Daoy (cell line): ENCODE measurements around the gene EPB41L2. TPM values are rescaled to one million over a fixed set of nuclear protein-coding genes. Genes with fewer than 3 reads are reported as not detected.
A peak's percentile ranks its signal among the peaks of the same experiment; 100 is the strongest.
"Not testable (repeated sequence)": the region's sequence is repeated elsewhere in the genome, so short reads cannot be mapped to it uniquely, and the experiment has no call there.

Source experiments
- DNase-seq: peaks from one replicate; pipeline ENCODE4 v3.0.0-alpha.2; 2015; ENCODE audit warnings: low read depth
- total RNA-seq: library from RNA; depleted of rRNA; stranded (reverse); fragments of >200 nt; shearing (Covaris generic); gene quantifications from 2 replicates; pipeline ENCODE4 v1.2.3, GENCODE V29; 2014

EPB41L2 gene
- total RNA-seq, 1 experiment from 2014 or later = 14.1 TPM

DNA sequence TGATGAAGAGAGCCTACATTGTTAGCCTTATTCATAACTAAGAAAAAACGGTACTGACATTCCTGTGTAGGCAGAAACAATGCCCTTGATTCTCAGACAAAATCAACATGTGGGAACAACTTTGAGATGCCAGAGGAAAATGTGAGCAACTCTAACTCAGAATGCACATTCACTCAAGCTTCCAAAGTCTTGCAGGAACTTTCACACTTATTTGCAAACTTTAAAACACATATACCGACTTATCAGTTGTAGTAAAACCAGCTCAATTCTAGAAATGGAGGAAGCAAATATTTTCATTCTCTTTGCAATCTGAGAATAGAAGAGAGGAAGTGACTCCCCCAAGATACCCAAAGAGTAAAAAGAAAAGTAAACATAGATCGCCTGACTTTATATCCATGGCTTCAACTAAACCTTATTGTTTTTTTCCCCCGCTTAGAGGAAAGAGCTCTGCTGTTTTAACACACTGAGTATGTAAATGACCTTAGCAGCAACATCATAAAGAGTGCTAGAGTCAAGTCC is 117.6 kb downstream of the EPB41L2 start:
- no peak for DNase-seq

- no peak for DNase-seq
These were observed 118.6 kb downstream of the EPB41L2 start for GRCh38 chr6:130944486-130944885.

- no peak for DNase-seq
These were observed 119.3 kb downstream of the EPB41L2 start for GRCh38 chr6:130943738-130944137.

DNA sequence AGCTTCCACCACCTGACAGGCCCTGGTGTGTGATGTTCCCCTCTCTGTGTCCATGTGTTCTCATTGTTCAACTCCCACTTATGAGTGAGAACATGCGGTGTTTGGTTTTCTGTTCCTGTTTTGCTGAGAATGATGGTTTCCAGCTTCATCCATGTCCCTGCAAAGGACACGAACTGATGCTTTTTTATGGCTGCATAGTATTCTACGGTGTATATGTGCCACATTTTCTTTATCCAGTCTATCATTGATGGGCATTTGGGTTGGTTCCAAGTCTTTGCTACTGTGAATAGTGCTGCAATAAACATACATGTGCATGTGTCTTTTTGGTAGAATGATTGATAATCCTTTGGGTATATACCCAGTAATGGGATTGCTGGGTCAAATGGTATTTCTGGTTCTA is 120.3 kb downstream of the EPB41L2 start:
- not testable (repeated sequence) for DNase-seq

- DNase-seq = peak; percentile 13
These were observed 125.0 kb downstream of the EPB41L2 start for GRCh38 chr6:130937942-130938604.

- DNase-seq = no peak
These were observed 126.1 kb downstream of the EPB41L2 start for GRCh38 chr6:130936933-130937332.

GRCh38 chr6:130935978-130936377 is 127.1 kb downstream of the EPB41L2 start:
- DNase-seq = no peak

DNA sequence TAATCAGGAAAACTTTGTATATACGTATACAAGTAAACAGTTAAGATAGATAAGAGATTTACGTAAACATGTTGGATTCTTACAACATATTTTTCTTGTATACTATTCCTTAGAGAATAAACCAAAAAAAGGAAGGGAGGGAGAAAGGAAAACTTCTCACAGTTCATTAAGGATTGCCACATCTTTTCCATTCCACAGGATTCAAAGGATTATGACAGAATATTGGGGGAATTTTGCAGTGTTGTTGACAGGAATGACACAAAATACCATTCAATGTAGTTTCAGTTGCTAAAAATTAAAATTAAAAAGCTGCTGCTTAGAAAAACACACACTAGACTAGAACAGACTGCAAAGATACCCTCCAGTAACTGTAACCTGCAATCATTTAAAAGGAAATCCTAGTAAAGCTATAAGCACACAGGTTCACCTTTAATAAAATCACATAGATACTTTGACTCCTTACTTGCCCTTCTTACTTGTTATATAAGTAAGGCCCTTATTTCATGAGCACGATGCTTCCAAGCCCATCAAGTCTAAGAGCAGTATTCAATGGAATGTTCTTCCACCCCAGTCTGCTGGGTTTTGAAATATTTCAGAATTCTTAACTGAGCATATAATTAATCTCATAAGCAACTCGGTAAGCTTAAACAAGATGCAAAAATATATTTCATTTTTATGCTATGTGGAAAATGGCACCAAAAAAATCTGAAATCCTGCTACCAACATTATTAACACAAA is 128.0 kb downstream of the EPB41L2 start:
- DNase-seq = no peak

DNA sequence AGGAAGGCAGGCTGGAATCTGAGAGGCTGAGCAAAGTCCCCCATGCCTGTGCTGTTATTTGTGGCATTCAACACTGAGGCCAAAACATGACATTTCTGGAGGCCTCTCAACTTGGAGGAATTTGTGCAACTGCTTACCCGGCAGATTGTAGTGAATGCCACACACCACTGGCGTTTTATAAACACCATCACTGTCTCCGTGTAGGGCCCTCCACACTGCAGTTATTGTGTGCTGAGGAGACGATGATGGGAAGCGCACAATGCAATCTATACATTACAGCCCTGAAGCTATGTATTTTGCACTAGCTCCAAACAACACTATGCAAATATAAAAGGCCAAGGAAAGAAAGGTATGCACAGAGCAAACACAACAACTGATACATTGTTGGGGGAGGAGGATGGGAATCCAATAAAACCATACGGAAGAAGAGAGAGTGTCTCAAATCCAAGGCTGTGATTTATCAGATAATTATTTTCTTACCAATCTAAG is 129.3 kb downstream of the EPB41L2 start:
- no peak for DNase-seq

DNA sequence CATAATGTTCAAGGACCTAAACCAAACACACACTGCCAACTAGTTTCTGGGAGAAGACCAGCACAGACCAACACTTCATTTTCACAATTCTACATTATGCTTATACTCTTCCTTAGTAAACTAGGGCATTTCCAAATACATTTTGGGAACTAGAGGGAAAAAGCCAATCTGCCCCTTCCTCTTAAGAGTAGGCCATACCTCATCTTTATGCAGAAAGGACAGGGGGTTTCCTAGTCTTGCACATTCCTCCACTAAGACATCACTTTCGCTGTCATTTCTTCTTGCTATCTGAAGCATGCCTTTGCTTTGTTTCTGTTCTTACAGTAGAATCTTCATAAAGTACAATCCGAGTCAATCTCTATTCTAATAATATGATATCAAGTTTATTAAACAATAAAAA is 130.1 kb downstream of the EPB41L2 start:
- DNase-seq = no peak

GRCh38 chr6:130932438-130932837 is 130.6 kb downstream of the EPB41L2 start:
- no peak for DNase-seq

GRCh38 chr6:130931683-130932082 is 131.4 kb downstream of the EPB41L2 start:
- DNase-seq = no peak

GRCh38 chr6:130929036-130929678 is 133.9 kb downstream of the EPB41L2 start:
- DNase-seq = no peak

GRCh38 chr6:130928158-130928912 is 134.7 kb downstream of the EPB41L2 start:
- no peak for DNase-seq

DNA sequence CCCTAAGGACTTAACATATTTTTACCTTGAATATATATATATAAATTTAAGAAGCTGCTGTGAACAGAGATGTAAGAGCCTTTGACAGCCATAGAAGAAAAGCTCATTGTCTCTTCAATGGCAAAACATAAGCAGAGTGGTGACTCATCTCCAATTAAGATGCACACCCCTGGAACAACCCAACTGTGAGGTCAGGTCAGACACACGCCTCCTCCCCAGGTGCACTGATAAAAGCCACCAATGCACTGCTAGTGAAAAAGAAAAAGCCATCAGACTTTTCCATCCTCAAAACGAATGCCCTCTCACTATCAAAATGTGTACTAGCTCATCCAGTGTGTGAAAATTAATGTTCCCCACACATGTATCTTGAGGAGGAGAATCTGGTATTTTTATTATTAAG is 135.7 kb downstream of the EPB41L2 start:
- peak; percentile 29 for DNase-seq

DNA sequence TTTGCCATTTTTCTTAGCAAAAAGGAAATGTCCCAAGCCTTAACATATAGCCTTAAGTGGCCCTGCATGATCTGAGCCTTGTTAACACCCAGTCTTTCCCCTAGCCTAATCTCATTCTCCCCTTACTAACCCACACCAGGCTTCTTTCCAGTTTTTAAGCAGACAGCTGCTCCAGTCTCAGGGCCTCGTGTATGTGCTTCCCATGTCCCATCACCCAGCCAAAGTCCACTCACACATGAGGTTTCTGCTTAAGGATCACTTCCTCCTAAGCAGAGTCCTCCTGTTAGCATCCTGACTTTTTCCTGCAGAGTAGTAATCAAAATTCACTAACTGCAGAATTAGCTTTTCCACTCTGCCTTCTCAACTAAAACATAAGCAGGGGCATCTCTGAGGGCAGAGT is 139.7 kb downstream of the EPB41L2 start:
- no peak for DNase-seq

GRCh38 chr6:130922922-130923321 is 140.1 kb downstream of the EPB41L2 start:
- no peak for DNase-seq

DNA sequence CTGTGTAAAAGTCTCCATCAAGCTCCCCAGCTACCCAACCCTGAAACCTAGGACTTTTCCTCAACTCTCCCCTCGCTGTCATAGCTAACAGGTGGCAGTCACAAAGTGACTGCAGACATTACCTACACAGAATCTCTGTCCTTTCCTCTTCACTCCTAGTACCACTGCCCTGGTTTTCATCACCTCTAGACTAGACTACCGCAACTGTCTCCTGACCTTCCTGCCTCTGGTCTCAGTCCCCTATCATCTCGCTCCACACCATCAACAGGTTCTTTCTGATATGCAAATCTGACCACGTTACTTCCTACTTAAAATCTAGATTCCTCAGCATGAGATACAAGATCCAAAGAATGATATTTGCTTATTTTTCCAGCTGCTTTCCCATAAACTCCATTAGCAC is 142.1 kb downstream of the EPB41L2 start:
- no peak for DNase-seq

DNA sequence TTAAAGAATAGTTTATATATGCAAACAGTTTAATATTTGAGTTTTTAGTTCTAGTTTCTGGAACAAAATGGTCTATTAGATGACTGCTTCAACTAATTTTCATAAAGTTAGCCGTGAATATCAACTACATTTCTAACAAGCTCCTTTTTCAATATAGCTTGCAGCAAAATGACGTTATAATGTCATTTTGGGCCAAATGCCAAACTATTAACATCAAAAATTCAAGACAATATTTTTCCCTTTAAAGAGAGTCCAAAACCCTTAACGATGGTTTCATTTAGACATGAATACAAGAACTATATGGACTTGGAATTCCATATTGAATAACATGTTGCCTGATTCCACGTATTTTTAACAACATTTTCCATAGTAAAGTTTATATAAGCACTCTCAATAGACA is 144.9 kb downstream of the EPB41L2 start:
- no peak for DNase-seq

- not testable (repeated sequence) for DNase-seq
These were observed 147.4 kb downstream of the EPB41L2 start for GRCh38 chr6:130915606-130916005.

DNA sequence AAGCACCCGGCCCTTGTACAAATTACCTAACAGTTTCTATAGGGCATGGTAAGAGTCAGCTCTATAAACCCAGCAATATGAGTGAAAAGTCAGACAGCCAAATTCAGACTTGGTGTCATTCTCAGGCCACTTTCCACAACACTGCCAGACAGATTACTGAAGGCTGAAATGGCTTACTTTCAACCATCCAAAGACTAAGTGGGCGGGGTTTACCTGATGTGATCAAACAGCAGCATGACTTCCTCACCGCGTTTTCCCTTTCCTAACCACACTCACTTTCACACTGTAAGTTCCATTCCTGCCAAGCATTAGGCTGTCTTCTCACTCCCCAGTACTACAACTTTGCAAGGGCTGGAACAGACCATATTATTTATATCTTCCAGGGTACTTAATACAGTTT is 149.9 kb downstream of the EPB41L2 start:
- no peak for DNase-seq

DNA sequence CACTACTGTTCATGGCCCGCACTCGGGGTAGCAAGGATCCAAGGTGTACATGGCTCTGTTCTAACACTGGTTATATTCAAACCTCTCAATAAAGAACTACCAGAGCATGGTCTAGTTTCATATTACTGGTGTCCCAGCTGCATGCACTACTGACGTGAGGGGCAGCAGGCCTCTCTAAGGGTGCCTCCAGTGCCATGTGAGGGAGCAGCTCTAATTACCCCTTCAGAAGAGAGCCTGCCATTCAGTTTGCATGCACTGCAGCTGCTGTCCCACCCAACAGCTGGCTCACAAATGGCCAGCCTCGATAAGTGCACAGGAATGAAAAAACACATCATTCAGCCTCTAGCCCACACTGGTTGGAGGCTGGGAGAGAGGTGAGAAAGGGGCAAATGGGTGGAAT is 150.6 kb downstream of the EPB41L2 start:
- no peak for DNase-seq
